K562 treated with DMSO at 1 percent for 4 hours (cell line): ENCODE measurements around the gene C4A. TPM values are rescaled to one million over a fixed set of nuclear protein-coding genes. Genes with fewer than 3 reads are reported as not detected.

Experiments used
- total RNA-seq: library from RNA; unstranded; fragments of 300-600 nt; gene quantifications from 2 replicates; pipeline ENCODE4 v1.2.3, GENCODE V29; 2022; ENCODE audit not compliant: insufficient read depth

The C4A gene
- 4.3 and 10.0 TPM in 2 replicates for total RNA-seq

GRCh38 chr6:31981744-31982143 lies at the start of gene C4A:
Gene C4A (plus strand): TSS chr6:31982057. CDS start chr6:31982108, 51 bp downstream.

GRCh38 chr6:31945507-31946369 lies 36.1 kb upstream of the C4A start, which contains the start of gene CFB:
Gene CFB (plus strand): TSS chr6:31946095. CDS start chr6:31946222, 127 bp downstream.

GRCh38 chr6:31958741-31959739 lies 22.8 kb upstream of the C4A start, which contains the start of the genes NELFE and SKIC2:
Gene NELFE (minus strand): TSS chr6:31958971. CDS start chr6:31958446, 525 bp downstream.
Gene SKIC2 (plus strand): TSS chr6:31959175. CDS start chr6:31959193, 18 bp downstream.

GRCh38 chr6:31971993-31972708 lies 9.7 kb upstream of the C4A start, which contains the start of gene DXO:
Gene DXO (minus strand): TSS chr6:31972138. CDS start chr6:31971675, 463 bp downstream.

GRCh38 chr6:32014547-32014946 lies 32.7 kb downstream of the C4A start, which contains the start of gene C4B:
Gene C4B (plus strand): TSS chr6:32014795. CDS start chr6:32014846, 51 bp downstream.

GRCh38 chr6:32037598-32038524 lies 56.0 kb downstream of the C4A start, which contains the start of gene CYP21A2:
Gene CYP21A2 (plus strand): TSS chr6:32038415. CDS start chr6:32038423, 8 bp downstream.

Other genes with a start within 250 kb of the C4A start
- 1,213 and 1,370 TPM in 2 replicates for gene CLIC1, start 245.5 kb upstream of the C4A start, total RNA-seq
- 22.0 and 30.3 TPM in 2 replicates for gene MSH5, start 242.1 kb upstream of the C4A start, total RNA-seq
- 2.6 and 8.2 TPM in 2 replicates for gene SAPCD1, start 219.4 kb upstream of the C4A start, total RNA-seq
- 5.4 and 5.6 TPM in 2 replicates for gene VWA7, start 204.7 kb upstream of the C4A start, total RNA-seq
- gene VARS1, start 186.3 kb upstream of the C4A start, total RNA-seq = 147 and 165 TPM in 2 replicates
- gene LSM2, start 175.1 kb upstream of the C4A start, total RNA-seq = 139 and 155 TPM in 2 replicates
- 2.5 and 2.8 TPM in 2 replicates for gene HSPA1L, start 166.8 kb upstream of the C4A start, total RNA-seq
- gene HSPA1A, start 166.5 kb upstream of the C4A start, total RNA-seq = 641 and 912 TPM in 2 replicates
- 595 and 769 TPM in 2 replicates for gene HSPA1B, start 154.3 kb upstream of the C4A start, total RNA-seq
- 232 TPM in 2 replicates for gene NEU1, start 119.2 kb upstream of the C4A start, total RNA-seq
- 12.7 and 13.4 TPM in 2 replicates for gene SLC44A4, start 103.1 kb upstream of the C4A start, total RNA-seq
- gene EHMT2, start 84.4 kb upstream of the C4A start, total RNA-seq = 61.5 and 78.2 TPM in 2 replicates
- gene ZBTB12, start 80.0 kb upstream of the C4A start, total RNA-seq = 6.4 and 10.3 TPM in 2 replicates
- gene C2, start 54.3 kb upstream of the C4A start, total RNA-seq = 8.3 and 9.1 TPM in 2 replicates
- 3.8 TPM in 1 of 2 replicates, not detected in the other for gene CFB, start 36.0 kb upstream of the C4A start, total RNA-seq
- gene NELFE, start 23.1 kb upstream of the C4A start, total RNA-seq = 78.2 and 128 TPM in 2 replicates
- 43.6 and 60.1 TPM in 2 replicates for gene SKIC2, start 22.9 kb upstream of the C4A start, total RNA-seq
- 16.6 and 24.1 TPM in 2 replicates for gene DXO, start 9.9 kb upstream of the C4A start, total RNA-seq
- 3.6 and 8.2 TPM in 2 replicates for gene C4B, start 32.7 kb downstream of the C4A start, total RNA-seq
- gene CYP21A2, start 56.4 kb downstream of the C4A start, total RNA-seq = 0.98 and 1.1 TPM in 2 replicates
- gene TNXB, start 127.3 kb downstream of the C4A start, total RNA-seq = 22.0 and 35.7 TPM in 2 replicates
- gene ATF6B, start 146.2 kb downstream of the C4A start, total RNA-seq = 120 and 128 TPM in 2 replicates
- 11.5 and 15.9 TPM in 2 replicates for gene FKBPL, start 148.2 kb downstream of the C4A start, total RNA-seq
- 2.9 and 6.5 TPM in 2 replicates for gene PRRT1, start 169.9 kb downstream of the C4A start, total RNA-seq
- gene PPT2, start 172.1 kb downstream of the C4A start, total RNA-seq = 38.0 and 64.2 TPM in 2 replicates
- 8.0 and 27.8 TPM in 2 replicates for gene EGFL8, start 182.5 kb downstream of the C4A start, total RNA-seq
- 119 and 131 TPM in 2 replicates for gene AGPAT1, start 194.0 kb downstream of the C4A start, total RNA-seq
- 263 and 269 TPM in 2 replicates for gene RNF5, start 196.3 kb downstream of the C4A start, total RNA-seq
- gene AGER, start 202.2 kb downstream of the C4A start, total RNA-seq = 7.3 and 8.0 TPM in 2 replicates
- 58.1 and 74.9 TPM in 2 replicates for gene PBX2, start 208.1 kb downstream of the C4A start, total RNA-seq
- gene GPSM3, start 210.6 kb downstream of the C4A start, total RNA-seq = 67.6 and 81.7 TPM in 2 replicates
- 2.3 TPM in 2 replicates for gene NOTCH4, start 242.0 kb downstream of the C4A start, total RNA-seq